Thyroid gland (tissue), 4 donors: ENCODE results near the gene PDCD4. TPM values are rescaled to one million over a fixed set of nuclear protein-coding genes. Genes with fewer than 3 reads are reported as not detected.
A peak's percentile ranks its signal among the peaks of the same experiment; 100 is the strongest.

ENCODE experiments used
- DNase-seq, 2 donors: peaks; one replicate each; pipeline ENCODE4 v3.0.0-alpha.2; 2019
- H3K27ac ChIP-seq, 3 donors: fragments of 200-600 bp; sonication (generic); 1 replicate in 2 of 3; 2 replicates in 1 of 3; pipeline ENCODE4 v1.5.1; 2016 to 2019; ENCODE audit warnings: mild to moderate bottlenecking in 1 of 3, moderate library complexity in 1 of 3
- H3K27me3 ChIP-seq: fragments of 200-600 bp; sonication (generic); one replicate; pipeline ENCODE4 v1.5.1; 2019
- H3K36me3 ChIP-seq, 2 donors: fragments of 200-600 bp; sonication (generic); one replicate each; pipeline ENCODE4 v1.5.1; 2016 to 2019
- H3K4me1 ChIP-seq, 2 donors: fragments of 200-600 bp; sonication (generic); one replicate each; pipeline ENCODE4 v1.5.1; 2017 to 2019
- H3K4me3 ChIP-seq, 3 donors: fragments of 200-600 bp; sonication (generic); replicated peaks in 1 of 3; 1 replicate in 2 of 3; 2 replicates in 1 of 3; pipeline ENCODE4 v1.5.1; 2016; ENCODE audit warnings: mild to moderate bottlenecking in 1 of 3
- H3K9me3 ChIP-seq: fragments of 200-600 bp; sonication (generic); one replicate; pipeline ENCODE4 v1.5.1; 2017
- CTCF ChIP-seq, 6 experiments: fragments of 200-600 bp in 3 of 6; fragments of 450-650 bp in 3 of 6; sonication (generic) in 3 of 6; IDR thresholded peaks; one replicate each; pipeline ENCODE4 v1.5.1; 2016 to 2019; ENCODE audit warnings: antibody characterized with exemption in 6 of 6, mild to moderate bottlenecking in 2 of 6, inconsistent platforms in 1 of 6, moderate library complexity in 1 of 6
- POLR2A ChIP-seq, 2 donors: fragments of 450-650 bp; IDR thresholded peaks; one replicate each; pipeline ENCODE4 v1.6.1; 2017; ENCODE audit warnings: antibody characterized with exemption in 2 of 2, mild to moderate bottlenecking in 2 of 2, moderate library complexity in 1 of 2
- WGBS, 2 donors: methylation state at CpG; one replicate each; pipeline ENCODE4 v1.1.5; 2017; 5-methylcytosine and 5-hydroxymethylcytosine counted together
- intact Hi-C: fragments of 100-400 bp; cut with DNase I; formaldehyde crosslinking; loops from one replicate; pipeline ENCODE4 v1.15.1; 2023
- total RNA-seq, 4 donors: library from RNA; depleted of rRNA; stranded (reverse); fragments of >200 nt; gene quantifications; one replicate each; pipeline ENCODE4 v1.2.3, GENCODE V29; 2016

PDCD4 gene
- total RNA-seq, 4 donors from 2014 or later = 188 to 340 (median 256) TPM

GRCh38 chr10:110834629-110835301 lies 37.0 kb upstream of the PDCD4 start:
- H3K9me3 ChIP-seq = no peaks in the 10 kb centered on the region
- peak overlapping the region; percentile 81 to 94 (median 89) for H3K27ac ChIP-seq
- TF ChIP-seq CTCF (IDR thresholded peaks at IDR 0.05) (no peak), POLR2A (IDR thresholded peaks at IDR 0.05) (peak in 1 of 2 donors; percentile 69)
- no peaks in the 10 kb centered on the region for H3K36me3 ChIP-seq
- 27 to 34% methylated on average over 6 of the region's 6 CpGs for WGBS, 2 donors
- peak; percentile 83 to 84 for DNase-seq
- intact Hi-C loops = no loop called here
- H3K27me3 ChIP-seq = no peaks in the 10 kb centered on the region
- H3K4me3 ChIP-seq = no peak overlapping the region
- H3K4me1 ChIP-seq = peaks cover 61 to 69% of the 10 kb centered on the region in 2 donors

GRCh38 chr10:110835841-110836240 lies 35.9 kb upstream of the PDCD4 start:
- H3K36me3 ChIP-seq = no peaks in the 10 kb centered on the region
- H3K4me3 ChIP-seq = no peak overlapping the region
- intact Hi-C loops = no loop called here
- WGBS, 2 donors = 79 to 80% methylated on average over 6 to 7 of the region's 7 CpGs
- H3K27me3 ChIP-seq = no peaks in the 10 kb centered on the region
- no peaks in the 10 kb centered on the region for H3K9me3 ChIP-seq
- H3K4me1 ChIP-seq = peaks cover 67 to 72% of the 10 kb centered on the region in 2 donors
- DNase-seq = peak; percentile 59 to 63
- TF ChIP-seq POLR2A (IDR thresholded peaks at IDR 0.05) (peak in 1 of 2 donors; percentile 20), CTCF (IDR thresholded peaks at IDR 0.05) (no peak)
- H3K27ac ChIP-seq = peak overlapping the region; percentile 81 to 94 (median 89)

GRCh38 chr10:110836706-110837105 lies 35.0 kb upstream of the PDCD4 start:
- WGBS, 2 donors = 85 to 91% methylated on average over 3 of the region's 3 CpGs
- H3K4me1 ChIP-seq = peaks cover 76 to 80% of the 10 kb centered on the region in 2 donors
- no peak overlapping the region for H3K4me3 ChIP-seq
- TF ChIP-seq POLR2A (IDR thresholded peaks at IDR 0.05) (no peak), CTCF (IDR thresholded peaks at IDR 0.05) (no peak)
- H3K27me3 ChIP-seq = no peaks in the 10 kb centered on the region
- no peaks in the 10 kb centered on the region for H3K36me3 ChIP-seq
- DNase-seq = no peak
- peak overlapping the region; percentile 81 to 94 (median 89) for H3K27ac ChIP-seq
- no peaks in the 10 kb centered on the region for H3K9me3 ChIP-seq
- intact Hi-C loops = no loop called here

GRCh38 chr10:110837418-110838171 lies 34.1 kb upstream of the PDCD4 start:
- Histone ChIP-seq H3K27me3 (no peaks in the 10 kb centered on the region), H3K4me1 (peaks cover 83 to 89% of the 10 kb centered on the region in 2 donors), H3K36me3 (no peaks in the 10 kb centered on the region), H3K4me3 (no peak overlapping the region), H3K27ac (peak overlapping the region; percentile 81 to 94 (median 89)), H3K9me3 (no peaks in the 10 kb centered on the region)
- no peak for DNase-seq
- 75 to 86% methylated on average over 2 of the region's 2 CpGs for WGBS, 2 donors
- intact Hi-C loops = no loop called here
- TF ChIP-seq POLR2A (IDR thresholded peaks at IDR 0.05) (peak in 1 of 2 donors; percentile 34), CTCF (IDR thresholded peaks at IDR 0.05) (no peak)
